NCI-H2227 treated with DMSO at 0.1 percent for 48 hours (cell line): ENCODE results near the gene KDF1.
A peak's percentile ranks its signal among the peaks of the same experiment; 100 is the strongest.

Source experiments
- DNase-seq: peaks from one replicate; lab custom pipeline; 2025; lab: John Stamatoyannopoulos, UW

The KDF1 gene

GRCh38 chr1:26913754-26914619 is 46.3 kb downstream of the KDF1 start, which contains the start of gene NR0B2:
Gene NR0B2 (minus strand): TSS chr1:26913975. CDS start chr1:26913940, 35 bp downstream.
- no peak for DNase-seq

DNA sequence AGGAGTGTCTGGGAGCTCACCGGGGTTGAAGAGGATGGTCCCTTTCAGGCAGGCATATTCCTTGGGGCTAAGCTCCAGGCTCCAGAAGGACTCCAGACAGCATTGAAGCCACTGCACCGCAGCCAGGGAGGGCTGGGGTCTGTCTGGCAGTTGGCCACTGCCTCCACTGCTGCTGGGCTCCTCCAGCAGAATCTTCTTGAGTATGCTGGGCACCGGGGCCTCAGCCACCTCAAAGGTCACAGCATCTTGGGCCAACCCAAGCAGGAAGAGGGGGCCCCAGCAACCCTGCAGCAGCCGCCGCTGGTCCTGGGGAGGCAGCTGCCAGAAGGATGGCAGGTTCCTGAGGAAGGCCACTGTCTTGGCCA is 46.9 kb downstream of the KDF1 start:
- DNase-seq, result no peak

GRCh38 chr1:26912147-26912490 is 48.1 kb downstream of the KDF1 start:
- DNase-seq, result no peak

DNA sequence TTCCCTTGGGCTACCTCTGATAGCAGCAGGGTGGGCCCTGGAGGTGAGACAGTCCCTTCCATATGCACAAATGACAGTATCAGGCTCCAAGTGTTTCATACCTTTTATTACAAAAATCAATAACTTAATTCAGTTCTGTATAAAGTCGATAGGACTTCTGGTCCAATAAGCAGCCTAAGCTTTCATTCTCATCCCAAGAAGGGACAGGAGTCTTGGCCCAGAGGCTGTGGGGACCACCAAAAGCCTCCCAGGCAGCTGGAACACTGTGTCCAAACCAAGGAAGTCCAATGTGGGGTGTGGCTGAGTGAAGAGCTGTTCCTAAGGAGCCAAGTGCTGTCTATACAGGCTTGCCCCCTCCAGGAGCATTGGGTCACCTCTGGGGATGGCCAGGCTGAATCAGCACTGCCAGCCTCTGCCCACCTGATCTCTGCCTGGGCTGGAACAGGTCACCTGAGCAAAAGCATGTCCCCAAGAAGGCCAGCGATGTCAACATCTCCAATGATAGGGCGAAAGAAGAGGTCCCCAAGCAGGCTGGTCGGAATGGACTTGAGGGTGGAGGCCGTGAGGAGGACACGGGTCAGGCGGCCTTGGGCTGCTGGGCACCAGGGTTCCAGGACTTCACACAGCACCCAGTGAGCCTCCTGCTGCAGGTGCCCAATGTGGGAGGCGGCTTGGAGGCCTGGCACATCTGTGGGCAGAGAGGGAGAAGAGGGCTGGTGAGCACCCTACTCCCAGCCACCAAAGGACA is 48.7 kb downstream of the KDF1 start:
- no peak for DNase-seq

DNA sequence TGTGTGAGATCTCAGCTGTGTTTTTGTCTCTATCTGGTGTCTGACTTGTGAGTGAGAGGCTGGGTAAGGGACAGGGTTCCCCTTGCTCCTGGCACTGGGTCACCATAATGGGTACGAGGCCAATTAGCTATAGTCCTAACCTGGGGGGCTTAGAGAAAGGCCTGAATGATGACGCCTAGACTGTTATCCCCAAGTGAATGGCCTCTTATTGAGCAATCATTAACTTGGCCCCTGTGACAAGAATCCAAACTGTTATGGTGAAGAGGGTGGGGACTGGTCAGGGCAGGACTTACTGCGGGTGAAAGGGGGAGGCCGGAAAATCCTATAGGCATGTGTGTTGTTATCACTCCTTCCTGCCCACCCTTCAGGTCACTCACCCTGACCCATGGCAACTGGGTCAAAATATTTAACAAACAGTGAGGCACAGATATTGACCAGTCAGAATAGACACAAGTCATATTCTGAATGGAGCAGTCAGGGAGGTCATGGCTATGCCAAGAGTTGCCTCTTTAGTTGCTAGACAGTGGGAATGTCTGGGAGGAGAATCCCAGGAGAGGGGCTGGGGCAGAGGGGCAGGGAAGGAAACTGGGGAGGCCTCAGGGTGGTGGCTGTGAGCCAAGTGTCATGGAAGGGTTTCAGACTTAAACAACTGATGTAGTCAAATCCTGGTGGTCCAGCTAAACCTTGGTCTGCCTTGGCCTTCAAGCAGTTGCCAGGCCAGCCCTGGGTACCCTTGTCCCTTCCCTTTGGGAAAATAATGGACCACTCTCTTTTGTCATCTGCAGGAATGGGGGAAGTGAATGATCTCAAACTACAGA is 49.7 kb downstream of the KDF1 start:
- DNase-seq, result no peak

DNA sequence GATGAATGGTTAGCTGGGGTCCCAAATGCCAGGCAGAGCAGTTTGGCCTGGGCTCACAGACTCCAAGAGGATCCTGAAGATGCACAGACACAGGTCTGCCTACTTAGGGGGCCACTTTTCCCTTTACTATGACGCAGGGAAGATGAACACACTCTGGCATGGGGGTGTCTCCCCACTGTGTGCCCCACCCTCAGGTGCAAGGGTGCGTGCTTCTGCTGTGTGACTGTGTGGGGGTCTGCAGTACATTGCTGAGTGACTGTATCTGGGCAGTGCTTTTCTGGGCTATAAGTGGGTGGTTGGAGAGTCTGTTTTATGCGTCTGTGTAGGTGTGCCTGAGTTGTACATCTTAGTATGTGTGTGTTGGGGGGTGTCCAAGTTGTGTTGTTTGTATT is 50.3 kb downstream of the KDF1 start:
- no peak for DNase-seq

DNA sequence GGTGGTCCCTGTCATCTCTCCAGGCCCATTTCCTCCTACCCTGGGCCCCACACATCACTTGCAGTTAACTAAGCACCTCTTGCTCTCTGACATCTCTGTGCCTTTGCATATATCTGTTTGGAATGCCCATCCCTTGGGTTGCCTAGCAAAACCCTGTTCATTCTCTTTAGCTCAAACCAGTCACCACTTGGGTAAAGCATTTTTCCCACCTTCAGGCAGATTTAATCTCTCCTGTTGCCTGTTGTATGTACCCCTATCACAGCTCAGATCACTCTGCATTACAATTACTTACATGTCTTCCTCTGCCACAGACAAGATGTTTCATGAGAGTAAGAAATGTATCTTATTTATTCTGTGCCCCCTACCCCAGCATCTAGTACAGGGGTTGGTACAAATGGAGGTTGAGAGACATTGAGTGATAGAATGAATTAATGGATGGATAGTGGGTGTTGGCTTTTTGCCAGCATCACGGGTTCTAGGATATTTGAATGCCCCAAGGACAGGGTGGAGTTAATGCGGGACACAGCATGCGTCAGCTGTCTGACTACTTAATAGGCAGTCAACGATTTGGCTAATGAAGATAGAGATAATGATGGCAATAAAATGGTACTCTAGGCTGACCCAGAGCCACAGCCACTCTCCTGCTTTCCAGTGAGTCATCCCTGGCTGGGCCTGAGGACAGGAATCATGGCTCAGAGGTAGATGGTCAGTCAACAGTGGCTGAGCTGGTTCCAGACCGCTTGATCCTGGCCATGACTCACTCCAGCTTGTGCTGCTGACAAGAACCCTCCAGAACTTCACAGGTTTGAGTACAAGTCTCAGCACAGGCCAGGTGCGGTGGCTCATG is 53.0 kb downstream of the KDF1 start:
- no peak for DNase-seq

- DNase-seq, result no peak
Observed at GRCh38 chr1:26900815-26901511, 59.3 kb downstream of the KDF1 start.

DNA sequence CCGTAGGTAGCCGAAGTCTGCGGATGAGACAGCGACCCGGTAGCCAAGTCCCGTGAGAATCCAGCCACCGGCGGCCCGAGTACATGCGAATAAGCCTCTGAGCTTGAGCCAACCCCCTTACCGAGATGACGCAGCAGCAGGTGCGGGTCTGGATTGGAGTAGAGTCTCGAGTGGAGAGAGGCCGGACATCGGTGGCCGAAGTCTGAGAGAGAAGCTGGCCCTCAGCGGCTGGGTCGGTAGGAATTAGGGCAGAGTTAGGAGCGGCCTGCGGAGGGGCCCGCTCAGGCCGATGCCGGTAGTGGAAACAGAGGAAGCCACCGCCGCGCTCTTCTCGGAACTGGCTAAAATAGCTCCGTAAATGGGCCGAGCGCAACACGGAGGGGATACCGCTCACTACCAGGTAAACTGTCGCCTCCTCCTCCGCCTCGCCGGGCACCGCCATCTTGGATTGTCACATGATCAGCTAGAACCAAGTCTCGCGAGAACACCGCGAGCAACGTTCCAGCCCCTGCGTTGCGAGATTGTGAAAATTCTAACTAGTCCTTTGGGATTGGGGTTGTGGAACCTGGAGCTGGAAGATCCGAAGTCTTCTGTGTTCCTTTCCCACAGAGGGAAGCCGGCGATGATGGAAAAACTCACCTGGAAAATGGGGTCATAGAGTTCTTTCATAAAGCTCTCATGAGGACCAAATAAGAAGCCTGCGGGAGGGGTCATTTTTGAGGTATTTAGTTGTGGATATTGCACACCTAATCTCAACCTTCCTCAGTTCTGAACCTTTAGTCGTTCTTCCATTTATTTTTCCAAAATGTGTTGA is 60.1 kb downstream of the KDF1 start, which contains the start of gene GPATCH3:
Gene GPATCH3 (minus strand): TSS at position 467 of the 814 bp plus-strand sequence. CDS start 25 bp downstream, at position 442.
- DNase-seq, result peak; percentile 96
